Measurements from ENCODE around the gene OLR1.

DNA sequence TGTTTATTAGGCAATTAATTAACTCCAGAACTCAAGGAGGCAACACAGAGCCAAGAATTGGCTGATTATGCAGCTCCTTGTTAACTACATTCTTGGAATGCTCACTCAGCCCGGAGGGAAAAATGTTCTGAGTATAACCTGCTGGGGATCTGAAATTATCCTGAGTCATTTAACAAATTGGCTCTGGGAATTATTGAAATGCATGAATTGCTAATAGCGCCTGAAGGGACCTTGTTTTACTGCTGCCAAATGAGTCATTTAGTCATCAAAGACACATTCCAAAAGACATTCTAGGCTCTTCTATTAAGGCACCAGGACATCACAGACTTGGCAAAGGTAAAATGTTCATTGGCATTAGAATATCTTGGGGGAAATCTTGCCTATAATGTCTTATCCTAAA, 19.9 kb upstream of the OLR1 start:
- TF ChIP-seq EZH2 (IDR thresholded peaks at IDR 0.05; ENCODE audit: borderline replicate concordance, low read length), result no peak
- TF ChIP-seq, protein P1, sequence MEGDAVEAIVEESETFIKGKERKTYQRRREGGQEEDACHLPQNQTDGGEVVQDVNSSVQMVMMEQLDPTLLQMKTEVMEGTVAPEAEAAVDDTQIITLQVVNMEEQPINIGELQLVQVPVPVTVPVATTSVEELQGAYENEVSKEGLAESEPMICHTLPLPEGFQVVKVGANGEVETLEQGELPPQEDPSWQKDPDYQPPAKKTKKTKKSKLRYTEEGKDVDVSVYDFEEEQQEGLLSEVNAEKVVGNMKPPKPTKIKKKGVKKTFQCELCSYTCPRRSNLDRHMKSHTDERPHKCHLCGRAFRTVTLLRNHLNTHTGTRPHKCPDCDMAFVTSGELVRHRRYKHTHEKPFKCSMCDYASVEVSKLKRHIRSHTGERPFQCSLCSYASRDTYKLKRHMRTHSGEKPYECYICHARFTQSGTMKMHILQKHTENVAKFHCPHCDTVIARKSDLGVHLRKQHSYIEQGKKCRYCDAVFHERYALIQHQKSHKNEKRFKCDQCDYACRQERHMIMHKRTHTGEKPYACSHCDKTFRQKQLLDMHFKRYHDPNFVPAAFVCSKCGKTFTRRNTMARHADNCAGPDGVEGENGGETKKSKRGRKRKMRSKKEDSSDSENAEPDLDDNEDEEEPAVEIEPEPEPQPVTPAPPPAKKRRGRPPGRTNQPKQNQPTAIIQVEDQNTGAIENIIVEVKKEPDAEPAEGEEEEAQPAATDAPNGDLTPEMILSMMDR (conservative IDR thresholded peaks at IDR 0.05 in 1 of 2, IDR thresholded peaks at IDR 0.05 in 1 of 2; ENCODE audit: extremely low read depth in 1 of 2, insufficient read depth in 1 of 2, low read depth in 1 of 2, low read length in 2 of 2), result no peak

All from mammary epithelial cell (primary cell).